Thymus (tissue), 11 donors: Measurements from ENCODE around the gene ATP2B2. TPM values are rescaled to one million over a fixed set of nuclear protein-coding genes. Genes with fewer than 3 reads are reported as not detected.

Source experiments
- DNase-seq, 9 donors: peaks; one replicate each; pipeline ENCODE4 v3.0.0-alpha.2; 2013; ENCODE audit warnings: low spot score in 9 of 9, low read depth in 6 of 9, missing footprints in 1 of 9
- H3K27ac ChIP-seq, 2 donors: one replicate each; pipeline ENCODE4 v1.5.1; 2013; ENCODE audit warnings: control low read depth in 1 of 2, low read depth in 1 of 2, low read length in 1 of 2, mild to moderate bottlenecking in 1 of 2, moderate library complexity in 1 of 2
- H3K27me3 ChIP-seq, 2 donors: one replicate each; pipeline ENCODE4 v1.5.1; 2013; ENCODE audit warnings: low read length in 1 of 2; ENCODE audit not compliant: control insufficient read depth in 2 of 2, insufficient read depth in 1 of 2
- H3K36me3 ChIP-seq, 2 donors: one replicate each; pipeline ENCODE4 v1.5.1; 2013; ENCODE audit warnings: low read length in 1 of 2, mild to moderate bottlenecking in 1 of 2, moderate library complexity in 1 of 2; ENCODE audit not compliant: control insufficient read depth in 2 of 2, insufficient read depth in 2 of 2
- H3K4me1 ChIP-seq, 2 donors: one replicate each; pipeline ENCODE4 v1.5.1; 2013; ENCODE audit warnings: low read length in 2 of 2; ENCODE audit not compliant: control insufficient read depth in 2 of 2, insufficient read depth in 2 of 2
- H3K4me3 ChIP-seq, 2 donors: one replicate each; pipeline ENCODE4 v1.5.1; 2013; ENCODE audit warnings: low read length in 2 of 2, control low read depth in 1 of 2, mild to moderate bottlenecking in 1 of 2
- H3K9me3 ChIP-seq, 2 donors: one replicate each; pipeline ENCODE4 v1.5.1; 2013; ENCODE audit warnings: low read length in 1 of 2, mild to moderate bottlenecking in 1 of 2; ENCODE audit not compliant: control insufficient read depth in 2 of 2, insufficient read depth in 1 of 2
- whole genome bisulfite sequencing: extraction: QIAGEN DNeasy Blood & Tissue Kit; methylation state at CpG from one replicate; pipeline ENCODE4 v1.1.7; 2013; 5-methylcytosine and 5-hydroxymethylcytosine counted together
- polyA plus RNA-seq: library from polyadenylated mRNA; stranded (reverse); fragments of 200-250 nt; gene quantifications from one replicate; pipeline ENCODE4 v1.2.3, GENCODE V29; 2013
- total RNA-seq: library from RNA; stranded (reverse); fragments of 120-200 nt; gene quantifications from one replicate; pipeline ENCODE4 v1.2.4, GENCODE V29; 2013
- donor health status: healthy.

Gene ATP2B2
- total and polyA plus RNA-seq, 2 donors: 0.19 to 0.34 TPM

DNA sequence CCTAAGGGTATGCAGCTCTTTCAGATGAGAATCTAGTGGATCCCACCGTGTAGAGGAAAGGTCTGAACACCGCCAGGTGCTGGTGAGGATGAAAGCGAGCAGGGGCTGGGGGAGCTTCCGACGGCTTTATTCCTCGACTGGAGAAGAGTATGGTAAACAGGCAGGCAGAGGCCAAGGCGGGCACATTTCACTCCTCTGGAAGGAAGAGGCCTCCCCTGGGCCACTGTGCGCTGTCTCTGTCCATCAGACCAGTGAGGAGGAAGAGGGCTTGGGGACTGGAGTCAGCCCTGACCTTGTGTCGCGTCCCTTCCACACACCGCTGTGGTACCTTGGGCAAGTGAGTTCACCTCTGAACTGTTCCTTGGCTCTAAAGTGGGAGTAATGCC, 216.8 kb downstream of the ATP2B2 start:
- WGBS: 98% methylated on average over 11 of the region's 11 CpGs
- peaks cover 0 to 30% of the 10 kb centered on the region in 2 donors for H3K4me1 ChIP-seq
- H3K9me3 ChIP-seq: no peaks in the 10 kb centered on the region
- H3K27ac ChIP-seq: no peak overlapping the region
- DNase-seq: no peak
- H3K4me3 ChIP-seq: no peak overlapping the region
- no peaks in the 10 kb centered on the region for H3K27me3 ChIP-seq
- peaks cover 33 to 69% of the 10 kb centered on the region in 2 donors for H3K36me3 ChIP-seq

GRCh38 chr3:10287936-10288574, 217.3 kb downstream of the ATP2B2 start:
- Histone ChIP-seq H3K36me3 (peaks cover 38 to 72% of the 10 kb centered on the region in 2 donors), H3K4me3 (no peak overlapping the region), H3K27ac (no peak overlapping the region), H3K9me3 (no peaks in the 10 kb centered on the region), H3K4me1 (peaks cover 0 to 28% of the 10 kb centered on the region in 2 donors), H3K27me3 (no peaks in the 10 kb centered on the region)
- DNase-seq: no peak
- WGBS: 98% methylated on average over 12 of the region's 12 CpGs

- Histone ChIP-seq H3K4me3 (no peak overlapping the region), H3K9me3 (no peaks in the 10 kb centered on the region), H3K27me3 (no peaks in the 10 kb centered on the region), H3K27ac (no peak overlapping the region), H3K4me1 (peaks cover 0 to 18% of the 10 kb centered on the region in 2 donors), H3K36me3 (peaks cover 46 to 79% of the 10 kb centered on the region in 2 donors)
- 94% methylated on average over 2 of the region's 2 CpGs for WGBS
- DNase-seq: peak in 6 of 9 donors; percentile 26 to 73 (median 42)
These were observed 218.6 kb downstream of the ATP2B2 start for GRCh38 chr3:10286596-10287295.

DNA sequence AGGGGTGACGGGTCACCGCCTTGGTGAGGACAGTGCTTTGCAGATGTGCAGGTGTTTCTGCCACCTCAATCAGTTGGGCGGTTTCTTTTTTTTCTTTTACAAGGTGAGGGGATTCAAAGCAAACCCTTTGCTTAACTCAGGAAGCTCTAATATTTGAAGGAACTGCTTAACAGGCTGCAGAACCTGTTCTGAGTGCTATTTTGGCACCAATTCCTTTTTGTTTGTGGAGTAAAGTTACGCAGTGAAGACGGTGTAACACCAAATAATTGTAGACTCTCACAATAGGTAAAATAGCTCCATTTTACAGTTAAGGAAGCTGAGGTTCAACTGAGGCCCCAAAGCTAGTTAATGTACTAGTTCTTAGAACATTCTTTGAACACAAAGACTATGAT, 219.3 kb downstream of the ATP2B2 start:
- Histone ChIP-seq H3K4me3 (no peak overlapping the region), H3K4me1 (peaks cover 0 to 14% of the 10 kb centered on the region in 2 donors), H3K27ac (no peak overlapping the region), H3K27me3 (no peaks in the 10 kb centered on the region), H3K9me3 (no peaks in the 10 kb centered on the region), H3K36me3 (peaks cover 47 to 76% of the 10 kb centered on the region in 2 donors)
- 92% methylated on average over 5 of the region's 5 CpGs for WGBS
- no peak for DNase-seq

DNA sequence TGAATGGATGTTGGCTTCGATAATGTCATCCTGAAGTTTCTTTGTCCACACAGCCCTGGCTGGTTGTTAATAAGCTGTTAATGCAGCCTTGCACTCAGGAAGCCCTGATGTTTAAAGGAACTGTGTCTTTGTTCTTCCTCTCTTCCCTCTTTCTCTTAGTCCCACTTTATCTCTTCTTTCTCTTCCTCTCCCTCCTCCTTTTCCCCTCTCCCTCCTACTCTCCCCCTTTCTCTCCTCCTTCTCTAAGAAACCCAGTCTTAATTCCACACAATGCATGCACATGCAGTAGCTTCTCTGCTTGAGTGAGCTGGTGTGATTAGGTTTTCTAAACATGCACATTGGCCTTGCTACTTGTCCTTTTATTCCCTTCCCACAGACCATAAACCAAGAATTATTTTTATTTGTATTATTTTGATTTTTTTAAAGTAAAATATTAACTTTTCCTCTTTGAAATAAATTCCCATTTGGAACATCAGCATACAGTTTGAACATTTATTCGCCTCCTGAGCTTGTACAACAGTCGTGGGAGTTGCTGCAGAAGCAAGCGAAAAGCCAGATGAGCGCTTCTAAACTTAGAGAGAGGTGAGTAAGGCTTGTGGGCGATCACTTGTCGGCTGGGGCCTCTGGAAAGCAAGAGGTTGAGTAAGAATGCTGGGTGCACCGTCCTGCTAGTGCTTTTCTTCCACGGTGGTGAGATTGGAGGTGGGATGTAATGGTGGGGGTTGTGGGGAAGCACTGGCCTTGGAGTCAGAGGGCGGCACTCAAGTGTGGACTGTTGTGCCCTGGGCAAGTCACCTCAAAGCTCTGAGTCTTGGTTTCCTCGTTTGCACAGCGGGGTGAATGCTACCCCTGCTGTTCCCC, 219.9 kb downstream of the ATP2B2 start:
- 92% methylated on average over 12 of the region's 12 CpGs for WGBS
- Histone ChIP-seq H3K36me3 (peaks cover 50 to 77% of the 10 kb centered on the region in 2 donors), H3K9me3 (no peaks in the 10 kb centered on the region), H3K4me1 (peaks cover 0 to 13% of the 10 kb centered on the region in 2 donors), H3K4me3 (no peak overlapping the region), H3K27ac (no peak overlapping the region), H3K27me3 (no peaks in the 10 kb centered on the region)
- DNase-seq: no peak

- H3K27ac ChIP-seq: no peak overlapping the region
- no peak overlapping the region for H3K4me3 ChIP-seq
- WGBS: 30% methylated on average over 9 of the region's 9 CpGs
- H3K36me3 ChIP-seq: peaks cover 61 to 87% of the 10 kb centered on the region in 2 donors
- H3K27me3 ChIP-seq: no peaks in the 10 kb centered on the region
- DNase-seq: no peak
- no peaks in the 10 kb centered on the region for H3K9me3 ChIP-seq
- peaks cover 0 to 13% of the 10 kb centered on the region in 2 donors for H3K4me1 ChIP-seq
These were observed 220.9 kb downstream of the ATP2B2 start for GRCh38 chr3:10284496-10284895.

DNA sequence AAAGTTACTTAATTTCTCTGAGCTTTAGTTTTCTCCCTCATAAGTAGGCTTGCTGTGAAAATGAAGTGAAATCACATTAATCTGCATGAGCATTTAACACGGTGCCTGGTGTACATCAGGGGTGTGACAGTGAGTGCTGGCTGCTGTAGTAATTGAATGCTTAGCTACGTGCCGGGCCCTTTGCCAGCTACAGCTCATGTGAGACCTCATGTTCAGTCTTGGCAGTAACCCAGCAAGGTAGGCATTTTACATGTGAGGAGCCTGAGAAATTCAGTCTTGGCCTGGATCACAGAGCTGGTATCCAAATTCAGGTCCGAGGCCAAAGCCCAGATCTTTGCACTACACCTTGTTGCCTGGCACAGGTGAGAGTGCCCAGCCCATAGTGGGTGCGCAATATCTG, 221.7 kb downstream of the ATP2B2 start:
- Histone ChIP-seq H3K4me1 (peaks cover 0 to 13% of the 10 kb centered on the region in 2 donors), H3K36me3 (peaks cover 66 to 87% of the 10 kb centered on the region in 2 donors), H3K27me3 (no peaks in the 10 kb centered on the region), H3K4me3 (no peak overlapping the region), H3K9me3 (no peaks in the 10 kb centered on the region), H3K27ac (no peak overlapping the region)
- WGBS: 91% methylated on average over 5 of the region's 5 CpGs
- peak in 1 of 9 donors; percentile 22 for DNase-seq

GRCh38 chr3:10281951-10282350, 223.4 kb downstream of the ATP2B2 start:
- H3K27me3 ChIP-seq: no peaks in the 10 kb centered on the region
- peaks cover 69 to 88% of the 10 kb centered on the region in 2 donors for H3K36me3 ChIP-seq
- peaks cover 0 to 13% of the 10 kb centered on the region in 2 donors for H3K4me1 ChIP-seq
- 94% methylated on average over 5 of the region's 5 CpGs for WGBS
- DNase-seq: no peak
- H3K9me3 ChIP-seq: no peaks in the 10 kb centered on the region
- H3K27ac ChIP-seq: no peak overlapping the region
- no peak overlapping the region for H3K4me3 ChIP-seq

GRCh38 chr3:10280571-10280970, 224.8 kb downstream of the ATP2B2 start:
- WGBS: 93% methylated on average over 6 of the region's 6 CpGs
- H3K4me3 ChIP-seq: no peak overlapping the region
- H3K27ac ChIP-seq: no peak overlapping the region
- no peak for DNase-seq
- H3K27me3 ChIP-seq: no peaks in the 10 kb centered on the region
- peaks cover 78 to 88% of the 10 kb centered on the region in 2 donors for H3K36me3 ChIP-seq
- peaks cover 0 to 9% of the 10 kb centered on the region in 2 donors for H3K4me1 ChIP-seq
- H3K9me3 ChIP-seq: no peaks in the 10 kb centered on the region
